ENCODE results near the gene GDF2.

GRCh38 chr10:47290338-47290737 lies 31.9 kb upstream of the GDF2 start:
- TF ChIP-seq GATA3 (IDR thresholded peaks at IDR 0.05; ENCODE audit: low read depth, low read length) (no peak), GATA2 (IDR thresholded peaks at IDR 0.05; ENCODE audit: low read depth, low read length) (no peak)

All from SH-SY5Y (cell line).